ENCODE results near the gene C1orf232. TPM values are rescaled to one million over a fixed set of nuclear protein-coding genes. Genes with fewer than 3 reads are reported as not detected.

The C1orf232 gene
- total RNA-seq, 1 donor from 2014 or later, result not detected

DNA sequence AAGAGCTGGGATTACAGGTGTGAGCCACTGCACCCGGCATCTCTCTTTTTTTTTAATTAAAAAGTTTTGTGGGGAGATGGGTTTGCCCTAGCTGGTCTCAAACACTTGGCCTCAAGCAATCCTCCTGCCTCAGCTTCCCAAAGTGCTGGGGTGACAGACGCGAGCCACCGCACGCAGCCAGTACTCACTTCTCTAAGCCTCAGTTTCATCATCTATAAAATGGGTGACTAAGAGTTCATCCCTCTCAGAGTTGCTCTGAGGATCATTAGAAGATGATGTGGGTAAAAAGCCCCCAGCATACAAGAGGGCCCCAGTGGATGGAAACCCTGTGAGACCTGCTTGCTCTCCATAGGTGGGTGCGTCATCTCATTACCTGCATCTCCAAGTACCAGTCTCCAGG lies 19.1 kb upstream of the C1orf232 start:
- H3K27ac Mint-ChIP-seq, result no peak overlapping the region
- H3K9me3 Mint-ChIP-seq, result no peaks in the 10 kb centered on the region
- no peak overlapping the region for H3K4me3 Mint-ChIP-seq
- DNase-seq (ENCODE audit: low spot score in 2 of 2, unreplicated experiment in 2 of 2), result no peak
- peaks cover 13% of the 10 kb centered on the region for H3K4me1 Mint-ChIP-seq
- TF ChIP-seq CTCF (IDR thresholded peaks at IDR 0.05; ENCODE audit: unreplicated experiment), result no peak
- H3K36me3 Mint-ChIP-seq, result peaks cover 10% of the 10 kb centered on the region
- no peaks in the 10 kb centered on the region for H3K27me3 Mint-ChIP-seq (ENCODE audit: low read depth)

DNA sequence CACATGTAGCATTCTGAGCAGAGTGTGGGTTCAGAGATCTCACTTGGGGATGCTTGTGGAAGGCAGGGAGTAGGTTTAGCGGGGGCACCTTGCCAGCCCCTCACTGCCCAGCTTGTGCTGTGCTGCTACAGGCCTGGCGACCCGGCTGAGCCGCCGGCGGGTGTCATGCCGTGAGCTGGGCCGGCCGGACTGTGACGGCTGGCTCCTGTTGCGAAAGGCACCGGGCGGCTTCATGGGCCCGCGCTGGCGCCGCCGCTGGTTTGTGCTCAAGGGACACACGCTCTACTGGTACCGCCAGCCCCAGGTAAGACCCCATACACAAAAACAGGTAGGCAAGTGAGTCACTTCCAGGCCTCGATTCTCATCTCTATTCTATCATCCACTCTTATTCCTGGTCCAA lies 16.1 kb upstream of the C1orf232 start:
- Mint-ChIP-seq H3K27me3 (ENCODE audit: low read depth) (no peaks in the 10 kb centered on the region), H3K27ac (no peak overlapping the region), H3K9me3 (no peaks in the 10 kb centered on the region), H3K4me3 (no peak overlapping the region), H3K4me1 (peaks cover 2% of the 10 kb centered on the region), H3K36me3 (peaks cover 21% of the 10 kb centered on the region)
- no peak for DNase-seq (ENCODE audit: low spot score in 2 of 2, unreplicated experiment in 2 of 2)
- no peak for TF ChIP-seq CTCF (IDR thresholded peaks at IDR 0.05; ENCODE audit: unreplicated experiment)

DNA sequence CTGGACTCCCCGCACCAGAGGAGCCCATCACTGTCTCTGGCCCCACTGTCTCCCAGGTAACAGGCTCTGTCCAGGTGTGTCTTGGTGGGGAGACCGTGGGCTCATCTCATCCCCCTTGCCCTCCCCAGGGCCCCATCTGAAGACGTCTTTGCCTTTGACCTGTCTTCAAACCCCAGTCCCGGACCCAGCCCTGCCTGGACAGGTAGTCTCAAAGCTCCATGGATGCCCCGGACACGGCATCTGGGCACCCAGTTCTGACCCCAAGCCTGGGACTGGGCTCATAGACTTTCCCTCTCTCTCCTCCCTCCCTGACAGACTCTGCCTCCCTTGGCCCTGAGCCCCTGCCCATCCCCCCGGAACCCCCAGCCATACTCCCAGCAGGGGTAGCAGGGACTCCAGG lies 15.3 kb upstream of the C1orf232 start:
- TF ChIP-seq CTCF (IDR thresholded peaks at IDR 0.05; ENCODE audit: unreplicated experiment), result no peak
- Mint-ChIP-seq H3K4me3 (no peak overlapping the region), H3K4me1 (no peaks in the 10 kb centered on the region), H3K27ac (no peak overlapping the region), H3K36me3 (peaks cover 18% of the 10 kb centered on the region), H3K9me3 (no peaks in the 10 kb centered on the region), H3K27me3 (ENCODE audit: low read depth) (no peaks in the 10 kb centered on the region)
- DNase-seq (ENCODE audit: low spot score in 2 of 2, unreplicated experiment in 2 of 2), result no peak

DNA sequence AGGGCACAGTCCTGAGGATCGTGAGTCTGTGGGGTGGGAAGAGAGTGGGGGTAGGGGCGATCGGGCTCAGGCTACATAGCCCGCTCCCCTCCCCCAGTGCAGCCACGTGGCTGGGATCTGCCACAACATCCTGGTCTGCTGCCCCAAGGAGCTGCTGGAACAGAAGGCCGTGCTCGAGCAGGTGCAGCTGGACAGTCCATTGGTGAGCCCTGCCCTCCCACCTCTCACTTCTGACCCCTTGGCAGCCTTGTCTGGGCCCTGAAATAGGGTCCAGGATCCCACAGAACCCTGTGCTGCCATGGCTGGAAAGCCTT lies 13.6 kb upstream of the C1orf232 start:
- Mint-ChIP-seq H3K4me1 (peaks cover 9% of the 10 kb centered on the region), H3K36me3 (peaks cover 18% of the 10 kb centered on the region), H3K4me3 (no peak overlapping the region), H3K27ac (no peak overlapping the region), H3K27me3 (ENCODE audit: low read depth) (no peaks in the 10 kb centered on the region), H3K9me3 (no peaks in the 10 kb centered on the region)
- TF ChIP-seq CTCF (IDR thresholded peaks at IDR 0.05; ENCODE audit: unreplicated experiment), result no peak
- no peak for DNase-seq (ENCODE audit: low spot score in 2 of 2, unreplicated experiment in 2 of 2)

DNA sequence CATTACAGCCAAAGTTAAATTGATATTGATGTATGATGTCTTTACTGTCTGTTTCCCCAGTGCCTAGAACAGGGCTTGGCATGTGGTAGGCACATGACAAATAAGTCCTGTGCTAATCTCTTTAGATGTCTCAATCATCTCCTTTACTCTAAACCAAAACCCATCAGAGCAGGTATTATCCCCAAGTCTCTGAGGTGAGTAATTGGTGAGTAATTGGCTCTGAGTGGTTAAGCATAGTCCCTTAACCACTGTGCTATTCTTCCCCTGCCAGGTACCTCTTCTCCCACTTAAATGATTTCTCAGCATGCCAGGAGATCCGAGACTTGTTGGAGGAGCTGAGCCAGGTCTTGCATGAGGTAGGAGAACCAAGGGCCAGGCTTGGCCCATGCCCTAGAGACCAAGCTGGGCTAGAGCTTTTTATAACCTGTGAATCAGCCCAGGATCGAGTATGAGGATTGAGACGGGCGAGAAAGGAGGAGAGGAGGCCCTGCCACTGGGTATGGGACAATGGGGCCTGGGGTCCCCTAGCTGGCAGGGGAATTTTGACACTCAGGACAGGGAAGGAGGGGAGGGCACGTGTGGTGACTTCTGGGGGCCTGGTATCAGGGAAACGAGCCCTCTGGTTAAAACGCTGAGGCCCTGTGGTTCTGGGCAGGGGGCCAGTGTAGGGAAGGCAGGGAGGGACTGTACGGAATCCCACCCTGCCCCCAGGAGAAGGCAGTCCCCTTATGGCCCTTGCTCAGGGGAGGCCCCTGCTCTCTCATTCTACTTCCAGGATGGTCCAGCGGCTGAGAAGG lies 13.0 kb upstream of the C1orf232 start:
- no peak overlapping the region for H3K4me3 Mint-ChIP-seq

More for the DNA sequence above, 13.0 kb upstream of the C1orf232 start:
- Mint-ChIP-seq H3K9me3 (no peaks in the 10 kb centered on the region), H3K36me3 (peaks cover 18% of the 10 kb centered on the region), H3K27me3 (ENCODE audit: low read depth) (no peaks in the 10 kb centered on the region), H3K4me1 (peaks cover 12% of the 10 kb centered on the region), H3K27ac (no peak overlapping the region)
- no peak for TF ChIP-seq CTCF (IDR thresholded peaks at IDR 0.05; ENCODE audit: unreplicated experiment)
- DNase-seq (ENCODE audit: low spot score in 2 of 2, unreplicated experiment in 2 of 2), result no peak

All from mesothelial cell of epicardium (in vitro differentiated cells).